HepG2 (cell line): ENCODE results near the gene PKLR. TPM values are rescaled to one million over a fixed set of nuclear protein-coding genes. Genes with fewer than 3 reads are reported as not detected.

Experiments
- AFF4 ChIP-seq: sonication (generic); formaldehyde crosslinking; IDR thresholded peaks from 2 replicates; pipeline ENCODE4 v1.4.0; 2020; ENCODE audit warnings: missing genetic modification reagents
- ARHGAP35 ChIP-seq: sonication (generic); formaldehyde crosslinking; IDR thresholded peaks from 2 replicates; pipeline ENCODE4 v1.9.0; 2022; ENCODE audit warnings: mild to moderate bottlenecking, inconsistent platforms, moderate library complexity, missing genetic modification reagents, borderline replicate concordance
- ATF6 ChIP-seq: sonication (generic); formaldehyde crosslinking; conservative IDR thresholded peaks from 2 replicates; pipeline ENCODE4 v1.4.0; 2020; ENCODE audit warnings: missing genetic modification reagents
- CBX5 ChIP-seq: sonication (generic); formaldehyde crosslinking; IDR thresholded peaks from 2 replicates; pipeline ENCODE4 v1.4.0; 2020; ENCODE audit warnings: missing genetic modification reagents, borderline replicate concordance
- DMTF1 ChIP-seq: sonication (generic); formaldehyde crosslinking; IDR thresholded peaks from 2 replicates; pipeline ENCODE4 v1.4.0; 2020; ENCODE audit warnings: mild to moderate bottlenecking, missing genetic modification reagents
- ELF4 ChIP-seq: sonication (generic); formaldehyde crosslinking; IDR thresholded peaks from 2 replicates; pipeline ENCODE4 v1.5.0; 2020; ENCODE audit warnings: missing genetic modification reagents, mild to moderate bottlenecking, moderate library complexity, borderline replicate concordance
- FOXP1 ChIP-seq, 2 experiments: fragments of 450-650 bp in 1 of 2; IDR thresholded peaks; 2 replicates each; pipeline ENCODE4 v1.6.1; 2017 to 2018; ENCODE audit warnings: antibody characterized with exemption in 1 of 2
- HDAC2 ChIP-seq: sonication (generic); formaldehyde crosslinking; IDR thresholded peaks from 2 replicates; pipeline ENCODE4 v1.4.0; 2020; ENCODE audit warnings: missing genetic modification reagents
- HMGA1 ChIP-seq: sonication (generic); formaldehyde crosslinking; conservative IDR thresholded peaks from 2 replicates; pipeline ENCODE4 v1.4.0; 2020; ENCODE audit warnings: missing genetic modification reagents
- HNF4G ChIP-seq, 2 experiments: sonication (generic) in 1 of 2; formaldehyde crosslinking in 1 of 2; IDR thresholded peaks; 2 replicates each; pipeline versions ENCODE4 v1.4.0 to v1.6.1; 2011 to 2020; ENCODE audit warnings: borderline replicate concordance in 2 of 2, low read depth in 2 of 2, mild to moderate bottlenecking in 2 of 2, low read length in 1 of 2, missing genetic modification reagents in 1 of 2, moderate library complexity in 1 of 2
- HOXA9 ChIP-seq: sonication (generic); formaldehyde crosslinking; IDR thresholded peaks from 2 replicates; pipeline ENCODE4 v1.8.1; 2022; ENCODE audit warnings: missing genetic modification reagents, mild to moderate bottlenecking, moderate library complexity, borderline replicate concordance
- KLF13 ChIP-seq: sonication (generic); formaldehyde crosslinking; IDR thresholded peaks from 2 replicates; pipeline ENCODE4 v1.4.0; 2020; ENCODE audit warnings: mild to moderate bottlenecking, missing genetic modification reagents
- KMT2B ChIP-seq: IDR thresholded peaks from 2 replicates; pipeline ENCODE4 v1.6.1; 2016; ENCODE audit warnings: missing genetic modification reagents, missing compliant biosample characterization
- PCBP1 ChIP-seq: fragments of 200-400 bp; formaldehyde crosslinking; IDR thresholded peaks from 2 replicates; pipeline ENCODE4 v1.6.1; 2017; ENCODE audit warnings: mild to moderate bottlenecking, low read depth, low read length, borderline replicate concordance
- PTBP1 ChIP-seq: fragments of 200-400 bp; formaldehyde crosslinking; IDR thresholded peaks from 2 replicates; pipeline ENCODE4 v1.6.1; 2018; ENCODE audit warnings: low read length, low read depth; ENCODE audit not compliant: poor library complexity, severe bottlenecking
- RFXANK ChIP-seq: IDR thresholded peaks from 2 replicates; pipeline ENCODE4 v1.6.1; 2016
- ZNF136 ChIP-seq: sonication (generic); formaldehyde crosslinking; IDR thresholded peaks from 2 replicates; pipeline ENCODE4 v1.8.1; 2022; ENCODE audit warnings: low read depth, mild to moderate bottlenecking, moderate library complexity, missing genetic modification reagents
- ZNF143 ChIP-seq: sonication (generic); formaldehyde crosslinking; IDR thresholded peaks from 2 replicates; pipeline ENCODE4 v1.4.0; 2020; ENCODE audit warnings: missing genetic modification reagents
- ZNF274 ChIP-seq: sonication (generic); formaldehyde crosslinking; IDR thresholded peaks from 2 replicates; pipeline ENCODE4 v1.5.1; 2020; ENCODE audit warnings: mild to moderate bottlenecking, missing genetic modification reagents
- ZNF34 ChIP-seq: sonication (generic); formaldehyde crosslinking; IDR thresholded peaks from 2 replicates; pipeline ENCODE4 v1.4.0; 2020; ENCODE audit warnings: mild to moderate bottlenecking, missing genetic modification reagents, borderline replicate concordance
- ZNF432 ChIP-seq: sonication (generic); formaldehyde crosslinking; IDR thresholded peaks from 2 replicates; pipeline ENCODE4 v1.5.0; 2020; ENCODE audit warnings: missing genetic modification reagents, mild to moderate bottlenecking, borderline replicate concordance
- ZNF570 ChIP-seq: sonication (generic); formaldehyde crosslinking; IDR thresholded peaks from 2 replicates; pipeline ENCODE4 v1.4.0; 2020; ENCODE audit warnings: mild to moderate bottlenecking, missing genetic modification reagents, borderline replicate concordance
- ZNF670 ChIP-seq: sonication (generic); formaldehyde crosslinking; IDR thresholded peaks from 2 replicates; pipeline ENCODE4 v1.8.0; 2022; ENCODE audit warnings: mild to moderate bottlenecking, missing genetic modification reagents, borderline replicate concordance
- ZNF7 ChIP-seq: IDR thresholded peaks from 2 replicates; pipeline ENCODE4 v1.6.1; 2016; ENCODE audit warnings: missing biosample characterization, missing genetic modification reagents
- polyA plus RNA-seq, 8 experiments: library from polyadenylated mRNA; depleted of rRNA in 3 of 8; stranded (reverse) in 7 of 8; unstranded in 1 of 8; fragments of >200 nt; fragmentation: Illumina TruSeq in 4 of 8; extraction: Trizol in 4 of 8; gene quantifications; 2 replicates each; pipeline versions ENCODE4 v1.2.1 to v1.2.3, GENCODE V29; 2011 to 2016; ENCODE audit warnings: low read depth in 4 of 8, missing spikeins in 1 of 8, mixed read lengths in 1 of 8; ENCODE audit not compliant: insufficient read depth in 1 of 8
- total RNA-seq, 5 experiments: library from RNA; depleted of rRNA; stranded (reverse); fragments of >200 nt; fragmentation: Illumina TruSeq; extraction: Trizol; gene quantifications; 2 replicates each; pipeline ENCODE4 v1.2.3, GENCODE V29; 2016; ENCODE audit warnings: low read depth in 1 of 5

The PKLR gene
- total and polyA plus RNA-seq, 2 of the 13 experiments (the other 11 are each of a cell fraction or from before 2014, with no cell fraction given) = 10.3 to 29.3 TPM

DNA sequence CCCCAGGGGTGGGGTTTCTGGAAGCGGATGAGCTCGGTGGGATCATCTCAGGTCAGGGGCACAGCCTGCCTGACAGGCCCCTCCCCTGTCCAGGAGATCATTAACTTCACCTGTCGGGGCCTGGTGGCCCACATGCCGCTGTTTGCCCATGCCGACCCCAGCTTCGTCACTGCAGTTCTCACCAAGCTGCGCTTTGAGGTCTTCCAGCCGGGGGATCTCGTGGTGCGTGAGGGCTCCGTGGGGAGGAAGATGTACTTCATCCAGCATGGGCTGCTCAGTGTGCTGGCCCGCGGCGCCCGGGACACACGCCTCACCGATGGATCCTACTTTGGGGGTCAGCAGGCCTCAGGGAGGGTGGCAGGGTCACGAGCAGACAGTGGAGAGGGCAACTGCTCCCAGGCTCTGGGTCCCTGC, 15.6 kb downstream of the PKLR start (continued):
- TF ChIP-seq ATF6 (CRISPR knock-in tag) (no peak), HNF4G (IDR thresholded peaks at IDR 0.05; ENCODE audit: borderline replicate concordance, low read depth, low read length) (no peak), HNF4G (CRISPR knock-in tag; IDR thresholded peaks at IDR 0.05; ENCODE audit: borderline replicate concordance, low read depth) (no peak), ZNF670 (CRISPR knock-in tag) (no peak), ZNF274 (no peak), ELF4 (CRISPR knock-in tag) (no peak), RFXANK (CRISPR knock-in tag) (no peak), HMGA1 (no peak), HDAC2 (CRISPR knock-in tag) (peak; percentile 13; the same call in 1 of the 2 replicates), HOXA9 (CRISPR knock-in tag) (no peak), ZNF34 (no peak), KMT2B (CRISPR knock-in tag) (no peak), CBX5 (CRISPR knock-in tag) (no peak), PTBP1 (no peak), ZNF143 (CRISPR knock-in tag) (no peak), ZNF432 (CRISPR knock-in tag) (no peak), DMTF1 (CRISPR knock-in tag) (no peak), PCBP1 (no peak), ZNF136 (CRISPR knock-in tag) (no peak), ZNF7 (CRISPR knock-in tag) (no peak), ARHGAP35 (CRISPR knock-in tag) (no peak), KLF13 (CRISPR knock-in tag) (no peak), ZNF570 (CRISPR knock-in tag) (no peak), FOXP1 (IDR thresholded peaks at IDR 0.05) (no peak), FOXP1 (CRISPR knock-in tag; IDR thresholded peaks at IDR 0.05) (no peak), AFF4 (CRISPR knock-in tag) (no peak)
